ENCODE results near the gene INSYN1.
A peak's percentile ranks its signal among the peaks of the same experiment; 100 is the strongest.

Gene INSYN1

GRCh38 chr15:73781038-73781925 lies 28.1 kb upstream of the INSYN1 start:
- no peak overlapping the region for H3K4me3 ChIP-seq (ENCODE audit: low read length)
- DNase-seq (ENCODE audit: low read depth, low spot score), result no peak

GRCh38 chr15:73779974-73780373 lies 26.8 kb upstream of the INSYN1 start:
- DNase-seq (ENCODE audit: low read depth, low spot score), result no peak
- no peak overlapping the region for H3K4me3 ChIP-seq (ENCODE audit: low read length)

GRCh38 chr15:73777741-73778140 lies 24.6 kb upstream of the INSYN1 start:
- DNase-seq (ENCODE audit: low read depth, low spot score), result no peak
- no peak overlapping the region for H3K4me3 ChIP-seq (ENCODE audit: low read length)

- no peak for DNase-seq (ENCODE audit: low read depth, low spot score)
- H3K4me3 ChIP-seq (ENCODE audit: low read length), result no peak overlapping the region
Observed at GRCh38 chr15:73773428-73773827, 20.3 kb upstream of the INSYN1 start.

GRCh38 chr15:73771385-73772045 lies 18.4 kb upstream of the INSYN1 start:
- no peak for DNase-seq (ENCODE audit: low read depth, low spot score)
- H3K4me3 ChIP-seq (ENCODE audit: low read length), result no peak overlapping the region

GRCh38 chr15:73770050-73770449 lies 16.9 kb upstream of the INSYN1 start:
- no peak for DNase-seq (ENCODE audit: low read depth, low spot score)
- no peak overlapping the region for H3K4me3 ChIP-seq (ENCODE audit: low read length)

- no peak overlapping the region for H3K4me3 ChIP-seq (ENCODE audit: low read length)
- DNase-seq (ENCODE audit: low read depth, low spot score), result no peak
Observed at GRCh38 chr15:73767806-73768501, 14.8 kb upstream of the INSYN1 start.

GRCh38 chr15:73766598-73766997 lies 13.4 kb upstream of the INSYN1 start:
- peak; percentile 18 for DNase-seq (ENCODE audit: low read depth, low spot score)

GRCh38 chr15:73765778-73766177 lies 12.6 kb upstream of the INSYN1 start:
- H3K4me3 ChIP-seq (ENCODE audit: low read length), result no peak overlapping the region
- no peak for DNase-seq (ENCODE audit: low read depth, low spot score)

More at GRCh38 chr15:73766598-73766997, 13.4 kb upstream of the INSYN1 start:
- no peak overlapping the region for H3K4me3 ChIP-seq (ENCODE audit: low read length)

- DNase-seq (ENCODE audit: low read depth, low spot score), result no peak
- no peak overlapping the region for H3K4me3 ChIP-seq (ENCODE audit: low read length)
Observed at GRCh38 chr15:73763931-73764330, 10.8 kb upstream of the INSYN1 start.

GRCh38 chr15:73760330-73761329 lies 7.5 kb upstream of the INSYN1 start:
- no peak overlapping the region for H3K4me3 ChIP-seq (ENCODE audit: low read length)
- DNase-seq (ENCODE audit: low read depth, low spot score), result no peak

- H3K4me3 ChIP-seq (ENCODE audit: low read length), result no peak overlapping the region
- no peak for DNase-seq (ENCODE audit: low read depth, low spot score)
Observed at GRCh38 chr15:73758461-73758860, 5.3 kb upstream of the INSYN1 start.

GRCh38 chr15:73757571-73757970 lies 4.4 kb upstream of the INSYN1 start:
- H3K4me3 ChIP-seq (ENCODE audit: low read length), result no peak overlapping the region
- no peak for DNase-seq (ENCODE audit: low read depth, low spot score)

- H3K4me3 ChIP-seq (ENCODE audit: low read length), result no peak overlapping the region
Observed at GRCh38 chr15:73756947-73757513, 3.9 kb upstream of the INSYN1 start.

GRCh38 chr15:73756390-73756789 lies 3.2 kb upstream of the INSYN1 start:
- no peak for DNase-seq (ENCODE audit: low read depth, low spot score)
- no peak overlapping the region for H3K4me3 ChIP-seq (ENCODE audit: low read length)

More at GRCh38 chr15:73756947-73757513, 3.9 kb upstream of the INSYN1 start:
- no peak for DNase-seq (ENCODE audit: low read depth, low spot score)

- no peak overlapping the region for H3K4me3 ChIP-seq (ENCODE audit: low read length)
- no peak for DNase-seq (ENCODE audit: low read depth, low spot score)
Observed at GRCh38 chr15:73755946-73756345, 2.8 kb upstream of the INSYN1 start.

- no peak for DNase-seq (ENCODE audit: low read depth, low spot score)
- no peak overlapping the region for H3K4me3 ChIP-seq (ENCODE audit: low read length)
Observed at GRCh38 chr15:73755481-73755880, 2.3 kb upstream of the INSYN1 start.

- no peak for DNase-seq (ENCODE audit: low read depth, low spot score)
- no peak overlapping the region for H3K4me3 ChIP-seq (ENCODE audit: low read length)
Observed at GRCh38 chr15:73754461-73754860, 1.3 kb upstream of the INSYN1 start.

All from Jurkat, Clone E6-1 (cell line).